Measurements from ENCODE around the gene PROK2. TPM values are rescaled to one million over a fixed set of nuclear protein-coding genes. Genes with fewer than 3 reads are reported as not detected.

Gene PROK2
- total and polyA plus RNA-seq, 7 donors: 0.42 to 3.9 (median 1.2) TPM; not detected in 4

DNA sequence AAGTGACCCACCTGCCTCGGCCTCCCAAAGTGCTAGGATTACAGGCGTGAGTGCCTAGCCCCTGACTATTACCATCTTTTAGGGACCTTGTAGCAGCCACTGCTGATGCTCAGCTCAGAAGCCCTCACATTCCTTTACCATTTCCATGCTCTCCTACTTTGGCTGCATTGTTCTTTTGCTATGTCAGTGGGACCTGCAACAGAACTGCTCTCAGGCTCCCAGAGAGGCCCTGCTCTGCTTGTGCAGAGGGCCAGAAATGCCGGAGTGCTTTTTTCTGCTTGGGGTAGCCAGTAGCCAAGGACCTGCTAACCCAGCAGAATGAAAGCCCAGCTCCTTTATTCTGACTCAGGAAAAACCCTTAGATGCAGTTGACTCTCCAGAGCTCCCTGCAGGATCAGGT, 18.3 kb upstream of the PROK2 start:
- WGBS, 2 donors: 86 to 92% methylated on average over 3 of the region's 3 CpGs
- Histone ChIP-seq H3K4me3 (no peak overlapping the region), H3K36me3 (no peaks in the 10 kb centered on the region), H3K27me3 (peaks cover 0 to 13% (median 0%) of the 10 kb centered on the region in 3 donors), H3K9me3 (no peaks in the 10 kb centered on the region), H3K4me1 (no peaks in the 10 kb centered on the region), H3K27ac (no peak overlapping the region)
- intact Hi-C loops (cut with DNase I): no loop called here
- no peak for DNase-seq
- TF ChIP-seq CTCF (IDR thresholded peaks at IDR 0.05) (no peak), EP300 (IDR thresholded peaks at IDR 0.05) (no peak), POLR2A (IDR thresholded peaks at IDR 0.05) (no peak), POLR2AphosphoS5 (IDR thresholded peaks at IDR 0.05) (no peak)

DNA sequence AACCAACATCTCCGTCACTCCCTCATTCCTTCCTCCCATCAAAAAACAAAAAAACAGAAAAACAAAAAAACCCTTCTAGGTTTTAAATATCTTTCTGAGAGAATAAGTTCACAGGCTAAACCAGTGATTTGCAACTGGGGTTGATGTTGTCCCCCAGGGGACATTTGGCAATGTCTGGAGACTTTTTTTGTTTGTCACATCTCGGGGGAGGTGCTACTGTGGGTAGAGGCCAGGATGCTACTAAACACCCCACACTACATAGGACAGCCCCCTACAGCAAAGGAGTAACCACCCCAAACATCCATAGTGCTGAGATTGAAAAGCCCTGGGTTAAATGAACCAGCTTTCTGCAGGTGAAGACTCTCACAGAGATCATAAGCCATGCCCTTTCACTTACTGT, 17.0 kb upstream of the PROK2 start:
- WGBS, 2 donors: 81 to 90% methylated on average over 2 of the region's 2 CpGs
- no peaks in the 10 kb centered on the region for H3K4me1 ChIP-seq
- H3K36me3 ChIP-seq: no peaks in the 10 kb centered on the region
- no peaks in the 10 kb centered on the region for H3K9me3 ChIP-seq
- TF ChIP-seq EP300 (IDR thresholded peaks at IDR 0.05) (no peak), POLR2A (IDR thresholded peaks at IDR 0.05) (no peak), POLR2AphosphoS5 (IDR thresholded peaks at IDR 0.05) (no peak), CTCF (IDR thresholded peaks at IDR 0.05) (no peak)
- no peak overlapping the region for H3K27ac ChIP-seq
- intact Hi-C loops (cut with DNase I): no loop called here
- H3K27me3 ChIP-seq: peaks cover 0 to 13% (median 0%) of the 10 kb centered on the region in 3 donors
- DNase-seq: no peak
- H3K4me3 ChIP-seq: no peak overlapping the region

- no peak for DNase-seq
- WGBS, 2 donors: 27 to 65% methylated on average over 3 of the region's 3 CpGs
- Histone ChIP-seq H3K27ac (no peak overlapping the region), H3K4me1 (no peaks in the 10 kb centered on the region), H3K9me3 (no peaks in the 10 kb centered on the region), H3K4me3 (no peak overlapping the region), H3K36me3 (no peaks in the 10 kb centered on the region), H3K27me3 (peaks cover 0 to 13% (median 0%) of the 10 kb centered on the region in 3 donors)
- no peak for TF ChIP-seq CTCF (IDR thresholded peaks at IDR 0.05)
- TF ChIP-seq POLR2A (IDR thresholded peaks at IDR 0.05): no peak
- no peak for TF ChIP-seq POLR2AphosphoS5 (IDR thresholded peaks at IDR 0.05)
- TF ChIP-seq EP300 (IDR thresholded peaks at IDR 0.05): no peak
- intact Hi-C loops (cut with DNase I): no loop called here
Measured at GRCh38 chr3:71800023-71800422, 15.1 kb upstream of the PROK2 start.

GRCh38 chr3:71797455-71797854, 12.5 kb upstream of the PROK2 start:
- Histone ChIP-seq H3K9me3 (no peaks in the 10 kb centered on the region), H3K4me1 (no peaks in the 10 kb centered on the region), H3K27me3 (peaks cover 0 to 13% (median 0%) of the 10 kb centered on the region in 3 donors), H3K27ac (no peak overlapping the region), H3K4me3 (no peak overlapping the region), H3K36me3 (no peaks in the 10 kb centered on the region)
- intact Hi-C loops (cut with DNase I): no loop called here
- TF ChIP-seq POLR2AphosphoS5 (IDR thresholded peaks at IDR 0.05) (no peak), CTCF (IDR thresholded peaks at IDR 0.05) (no peak), EP300 (IDR thresholded peaks at IDR 0.05) (no peak), POLR2A (IDR thresholded peaks at IDR 0.05) (no peak)
- 92 to 94% methylated on average over 7 of the region's 7 CpGs for WGBS, 2 donors
- DNase-seq: no peak

DNA sequence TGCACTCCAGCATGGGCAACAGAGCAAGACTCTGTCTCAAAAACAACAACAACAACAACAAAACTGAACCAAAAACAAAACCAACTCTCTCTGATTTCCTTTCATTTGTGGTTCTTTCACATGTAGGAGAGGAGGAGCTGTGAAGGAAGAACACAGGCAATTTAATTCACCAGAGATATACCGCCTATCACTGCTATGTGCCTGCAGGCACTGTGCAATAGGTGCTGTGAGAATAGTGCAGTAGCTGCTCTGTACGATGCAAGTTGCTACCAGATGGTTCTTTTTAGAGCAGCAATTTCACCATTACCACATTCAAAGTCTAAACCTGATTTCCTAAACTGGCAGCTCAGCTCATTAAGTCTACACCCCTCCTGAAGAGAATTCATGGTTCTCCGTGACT, 11.3 kb upstream of the PROK2 start:
- 58 to 84% methylated on average over 3 of the region's 3 CpGs for WGBS, 2 donors
- no peaks in the 10 kb centered on the region for H3K36me3 ChIP-seq
- peaks cover 0 to 7% (median 0%) of the 10 kb centered on the region in 3 donors for H3K27me3 ChIP-seq
- H3K4me3 ChIP-seq: no peak overlapping the region
- H3K9me3 ChIP-seq: no peaks in the 10 kb centered on the region
- intact Hi-C loops (cut with DNase I): no loop called here
- no peak overlapping the region for H3K27ac ChIP-seq
- TF ChIP-seq POLR2A (IDR thresholded peaks at IDR 0.05): no peak
- no peak for TF ChIP-seq POLR2AphosphoS5 (IDR thresholded peaks at IDR 0.05)
- TF ChIP-seq CTCF (IDR thresholded peaks at IDR 0.05): no peak
- TF ChIP-seq EP300 (IDR thresholded peaks at IDR 0.05): no peak
- DNase-seq: no peak
- H3K4me1 ChIP-seq: no peaks in the 10 kb centered on the region

All from sigmoid colon (tissue), 7 donors.